Neural cell (in vitro differentiated cells): ENCODE measurements around the gene SSR4. TPM values are rescaled to one million over a fixed set of nuclear protein-coding genes. Genes with fewer than 3 reads are reported as not detected.

Experiments
- H2AFZ ChIP-seq: fragments of 200-600, 300-800 bp; sonication (generic), shearing (Covaris generic); 2 replicates; pipeline ENCODE4 v1.6.0; 2014; ENCODE audit warnings: low read depth, mild to moderate bottlenecking, antibody characterized with exemption, low read length, moderate library complexity
- H3F3A ChIP-seq: fragments of 200-600 bp; shearing (Covaris generic); 2 replicates; pipeline ENCODE4 v1.6.1; 2016; ENCODE audit warnings: mild to moderate bottlenecking, moderate library complexity, mixed read lengths, antibody characterized with exemption, low read length; ENCODE audit not compliant: insufficient read depth, poor library complexity, severe bottlenecking
- H3K27ac ChIP-seq: fragments of 200-600, 300-800 bp; sonication (generic), shearing (Covaris generic); 2 replicates; pipeline ENCODE4 v1.5.1; 2014; ENCODE audit warnings: mild to moderate bottlenecking, low read length, moderate library complexity
- H3K27me3 ChIP-seq: fragments of 300-800, 200-600 bp; sonication (generic), shearing (Covaris generic); 2 replicates; pipeline ENCODE4 v1.6.0; 2014; ENCODE audit warnings: mild to moderate bottlenecking, low read depth, low read length, moderate library complexity; ENCODE audit not compliant: insufficient read depth
- H3K36me3 ChIP-seq: fragments of 300-800, 200-600 bp; sonication (generic), shearing (Covaris generic); 2 replicates; pipeline ENCODE4 v1.5.1; 2014; ENCODE audit warnings: mild to moderate bottlenecking, antibody characterized with exemption, low read length, moderate library complexity; ENCODE audit not compliant: insufficient read depth
- H3K4me2 ChIP-seq: fragments of 300-800, 200-600 bp; sonication (generic), shearing (Covaris generic); 2 replicates; pipeline ENCODE4 v1.6.0; 2014; ENCODE audit warnings: mild to moderate bottlenecking, low read length
- H3K4me3 ChIP-seq: fragments of 300-800, 200-600 bp; sonication (generic), shearing (Covaris generic); 2 replicates; pipeline ENCODE4 v1.5.1; 2014; ENCODE audit warnings: mild to moderate bottlenecking, low read length, moderate library complexity
- H3K79me2 ChIP-seq: fragments of 200-600 bp; shearing (Covaris generic); replicated peaks from 2 replicates; pipeline ENCODE4 v1.6.0; 2014; ENCODE audit warnings: mild to moderate bottlenecking, low read length, moderate library complexity; ENCODE audit not compliant: insufficient read depth
- H3K9ac ChIP-seq: fragments of 300-800, 200-600 bp; sonication (generic), shearing (Covaris generic); 2 replicates; pipeline ENCODE4 v1.6.1; 2016; ENCODE audit warnings: mild to moderate bottlenecking, low read length, mixed read lengths
- H3K9me2 ChIP-seq: fragments of 200-600 bp; shearing (Covaris generic); 2 replicates; pipeline ENCODE4 v1.6.1; 2016; ENCODE audit warnings: mild to moderate bottlenecking, low read length, mixed read lengths; ENCODE audit not compliant: insufficient read depth
- H3K9me3 ChIP-seq: fragments of 200-600, 300-800 bp; sonication (generic), shearing (Covaris generic); 2 replicates; pipeline ENCODE4 v1.6.1; 2016; ENCODE audit warnings: mild to moderate bottlenecking, mixed run types, low read length, moderate library complexity, mixed read lengths
- H4K20me1 ChIP-seq: fragments of 200-600 bp; shearing (Covaris generic); 2 replicates; pipeline ENCODE4 v1.6.1; 2016; ENCODE audit warnings: mild to moderate bottlenecking, mixed run types; ENCODE audit not compliant: insufficient read depth
- CTCF ChIP-seq: fragments of 450-650 bp; IDR thresholded peaks from 2 replicates; pipeline ENCODE4 v1.5.1; 2014; ENCODE audit warnings: antibody characterized with exemption, mild to moderate bottlenecking, moderate library complexity; ENCODE audit not compliant: poor library complexity, severe bottlenecking
- EP300 ChIP-seq: fragments of 450-650 bp; conservative IDR thresholded peaks from 2 replicates; pipeline ENCODE4 v1.6.1; 2014; ENCODE audit warnings: antibody characterized with exemption, mild to moderate bottlenecking, moderate library complexity; ENCODE audit not compliant: poor library complexity, severe bottlenecking
- EZH2 ChIP-seq: fragments of 200-600, 300-800 bp; shearing (Covaris generic), sonication (generic); IDR thresholded peaks from 2 replicates; pipeline ENCODE4 v1.6.1; 2014; ENCODE audit warnings: antibody characterized with exemption, low read length, borderline replicate concordance, mild to moderate bottlenecking; ENCODE audit not compliant: insufficient read depth, poor library complexity, severe bottlenecking
- MXI1 ChIP-seq: fragments of 450-650 bp; conservative IDR thresholded peaks from 2 replicates; pipeline ENCODE4 v1.6.1; 2014; ENCODE audit warnings: antibody characterized with exemption, mild to moderate bottlenecking; ENCODE audit not compliant: poor library complexity, severe bottlenecking
- POLR2AphosphoS5 ChIP-seq: IDR thresholded peaks from 2 replicates; pipeline ENCODE4 v1.6.1; 2012
- RAD21 ChIP-seq: fragments of 450-650 bp; conservative IDR thresholded peaks from 2 replicates; pipeline ENCODE4 v1.6.1; 2014; ENCODE audit warnings: antibody characterized with exemption, mild to moderate bottlenecking, moderate library complexity
- REST ChIP-seq: IDR thresholded peaks from 2 replicates; pipeline ENCODE4 v1.6.1; 2012; ENCODE audit warnings: borderline replicate concordance
- SMC3 ChIP-seq: fragments of 450-650 bp; conservative IDR thresholded peaks from 2 replicates; pipeline ENCODE4 v1.6.1; 2014; ENCODE audit warnings: antibody characterized with exemption, mild to moderate bottlenecking, moderate library complexity; ENCODE audit not compliant: poor library complexity
- TAF1 ChIP-seq: IDR thresholded peaks from 2 replicates; pipeline ENCODE4 v1.6.1; 2012; ENCODE audit warnings: low read depth
- polyA plus RNA-seq: library from polyadenylated mRNA; depleted of rRNA; stranded (reverse); fragments of >200 nt; gene quantifications from 2 replicates; pipeline ENCODE4 v1.2.3, GENCODE V29; 2014

The SSR4 gene
- polyA plus RNA-seq, 1 donor from 2014 or later: 186 TPM

GRCh38 chrX:153791104-153791852 lies 3.2 kb upstream of the SSR4 start:
- H3K27ac ChIP-seq: no peak overlapping the region
- no peaks in the 10 kb centered on the region for H3F3A ChIP-seq
- H3K36me3 ChIP-seq: no peaks in the 10 kb centered on the region
- H3K9me3 ChIP-seq: no peaks in the 10 kb centered on the region
- H3K9me2 ChIP-seq: no peaks in the 10 kb centered on the region
- H3K79me2 ChIP-seq: peaks cover 29% of the 10 kb centered on the region
- no peaks in the 10 kb centered on the region for H3K27me3 ChIP-seq
- no peak overlapping the region for H3K9ac ChIP-seq
- no peak overlapping the region for H3K4me3 ChIP-seq
- no peaks in the 10 kb centered on the region for H4K20me1 ChIP-seq
- no peak overlapping the region for H2AFZ ChIP-seq
- TF ChIP-seq REST (no peak), POLR2AphosphoS5 (no peak), EZH2 (no peak), RAD21 (no peak), CTCF (no peak), MXI1 (no peak), SMC3 (no peak), EP300 (no peak), TAF1 (no peak)
- H3K4me2 ChIP-seq: no peak overlapping the region

GRCh38 chrX:153792368-153792767 lies 2.1 kb upstream of the SSR4 start:
- TF ChIP-seq TAF1 (no peak), REST (no peak), SMC3 (no peak), EP300 (no peak), CTCF (no peak), EZH2 (no peak)
- Histone ChIP-seq H3K79me2 (peaks cover 37% of the 10 kb centered on the region), H3K9ac (no peak overlapping the region), H4K20me1 (no peaks in the 10 kb centered on the region), H3K4me3 (peak overlapping the region; percentile 83), H3K27me3 (no peaks in the 10 kb centered on the region), H3K9me3 (no peaks in the 10 kb centered on the region), H2AFZ (no peak overlapping the region), H3K27ac (no peak overlapping the region), H3K4me2 (no peak overlapping the region), H3K36me3 (no peaks in the 10 kb centered on the region), H3F3A (no peaks in the 10 kb centered on the region), H3K9me2 (no peaks in the 10 kb centered on the region)
